ENCODE data around the gene HEBP2.

DNA sequence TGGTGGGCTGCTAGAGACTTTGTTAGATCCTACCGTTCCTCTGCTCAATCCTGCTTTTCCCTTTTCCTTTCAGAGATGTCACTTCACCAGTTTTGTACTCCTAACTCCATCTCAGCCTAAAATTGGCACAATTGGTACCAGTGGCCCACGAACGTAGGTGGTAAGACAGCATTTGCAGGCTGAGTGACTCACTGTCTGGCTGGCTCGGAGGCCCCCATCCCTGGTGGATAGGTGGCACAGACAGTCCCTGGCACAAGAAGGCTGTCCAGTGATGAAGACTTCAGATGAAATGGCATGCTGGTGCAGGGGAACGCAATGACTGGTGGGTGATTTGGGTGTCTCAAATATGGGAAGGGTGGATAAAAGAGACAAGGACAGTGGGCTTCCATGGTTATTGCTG, 11.1 kb downstream of the HEBP2 start:
- TF ChIP-seq, protein P1, sequence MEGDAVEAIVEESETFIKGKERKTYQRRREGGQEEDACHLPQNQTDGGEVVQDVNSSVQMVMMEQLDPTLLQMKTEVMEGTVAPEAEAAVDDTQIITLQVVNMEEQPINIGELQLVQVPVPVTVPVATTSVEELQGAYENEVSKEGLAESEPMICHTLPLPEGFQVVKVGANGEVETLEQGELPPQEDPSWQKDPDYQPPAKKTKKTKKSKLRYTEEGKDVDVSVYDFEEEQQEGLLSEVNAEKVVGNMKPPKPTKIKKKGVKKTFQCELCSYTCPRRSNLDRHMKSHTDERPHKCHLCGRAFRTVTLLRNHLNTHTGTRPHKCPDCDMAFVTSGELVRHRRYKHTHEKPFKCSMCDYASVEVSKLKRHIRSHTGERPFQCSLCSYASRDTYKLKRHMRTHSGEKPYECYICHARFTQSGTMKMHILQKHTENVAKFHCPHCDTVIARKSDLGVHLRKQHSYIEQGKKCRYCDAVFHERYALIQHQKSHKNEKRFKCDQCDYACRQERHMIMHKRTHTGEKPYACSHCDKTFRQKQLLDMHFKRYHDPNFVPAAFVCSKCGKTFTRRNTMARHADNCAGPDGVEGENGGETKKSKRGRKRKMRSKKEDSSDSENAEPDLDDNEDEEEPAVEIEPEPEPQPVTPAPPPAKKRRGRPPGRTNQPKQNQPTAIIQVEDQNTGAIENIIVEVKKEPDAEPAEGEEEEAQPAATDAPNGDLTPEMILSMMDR (IDR thresholded peaks at IDR 0.05; ENCODE audit: extremely low read depth in 1 of 2, insufficient read depth in 1 of 2, low read depth in 1 of 2, low read length in 2 of 2), result no peak
- TF ChIP-seq POLR2A (IDR thresholded peaks at IDR 0.05; ENCODE audit: low read depth, low read length), result no peak
- TF ChIP-seq, protein P2, sequence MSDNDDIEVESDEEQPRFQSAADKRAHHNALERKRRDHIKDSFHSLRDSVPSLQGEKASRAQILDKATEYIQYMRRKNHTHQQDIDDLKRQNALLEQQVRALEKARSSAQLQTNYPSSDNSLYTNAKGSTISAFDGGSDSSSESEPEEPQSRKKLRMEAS (IDR thresholded peaks at IDR 0.05; ENCODE audit: insufficient read depth, insufficient read length), result no peak
- no peak for TF ChIP-seq POLR2AphosphoS5 (IDR thresholded peaks at IDR 0.05; ENCODE audit: insufficient read depth, low read depth, low read length)
- no peak for TF ChIP-seq EZH2 (IDR thresholded peaks at IDR 0.05; ENCODE audit: borderline replicate concordance, low read depth, low read length, severe bottlenecking)
- no peak for TF ChIP-seq GATA2 (IDR thresholded peaks at IDR 0.05; ENCODE audit: insufficient read depth, insufficient read length, low read depth, low read length)
- TF ChIP-seq JUN (IDR thresholded peaks at IDR 0.05; ENCODE audit: borderline replicate concordance, insufficient read depth, insufficient read length, low read depth), result no peak

Data from endothelial cell of umbilical vein (primary cell).